Measurements from ENCODE around the gene KIF13A. TPM values are rescaled to one million over a fixed set of nuclear protein-coding genes. Genes with fewer than 3 reads are reported as not detected.
"Not testable (repeated sequence)": the region's sequence is repeated elsewhere in the genome, so short reads cannot be mapped to it uniquely, and the experiment has no call there.

The KIF13A gene
- total RNA-seq, 1 donor from 2014 or later = 43.0 TPM

- no peak for DNase-seq (ENCODE audit: extremely low spot score in 2 of 2)
- TF ChIP-seq POLR2AphosphoS5 (IDR thresholded peaks at IDR 0.05; ENCODE audit: insufficient read depth in 1 of 2, low read depth in 1 of 2) (no peak), POLR2A (IDR thresholded peaks at IDR 0.05) (no peak), CTCF (IDR thresholded peaks at IDR 0.05) (no peak)
- intact Hi-C loops (cut with DNase I) = no loop called here
These were observed 93.2 kb downstream of the KIF13A start for GRCh38 chr6:17894191-17894590.

GRCh38 chr6:17892097-17892686 lies 95.2 kb downstream of the KIF13A start:
- Histone ChIP-seq H3K36me3 (peaks cover 0 to 26% of the 10 kb centered on the region in 2 donors), H3K4me3 (no peak overlapping the region), H3K4me1 (no peaks in the 10 kb centered on the region), H3K9me3 (peaks cover 9% of the 10 kb centered on the region), H3K27me3 (no peaks in the 10 kb centered on the region), H3K27ac (no peak overlapping the region)
- DNase-seq (ENCODE audit: extremely low spot score in 2 of 2) = no peak
- no peak for TF ChIP-seq POLR2AphosphoS5 (IDR thresholded peaks at IDR 0.05; ENCODE audit: insufficient read depth in 1 of 2, low read depth in 1 of 2)
- intact Hi-C loops (cut with DNase I) = no loop called here

More at GRCh38 chr6:17894191-17894590, 93.2 kb downstream of the KIF13A start:
- Histone ChIP-seq H3K27ac (no peak overlapping the region), H3K4me1 (peaks cover under 1% of the 10 kb centered on the region), H3K9me3 (peaks cover 9% of the 10 kb centered on the region), H3K4me3 (no peak overlapping the region), H3K27me3 (no peaks in the 10 kb centered on the region), H3K36me3 (peaks cover 0 to 28% of the 10 kb centered on the region in 2 donors)

GRCh38 chr6:17890309-17890708 lies 97.1 kb downstream of the KIF13A start:
- peaks cover 0 to 8% of the 10 kb centered on the region in 2 donors for H3K36me3 ChIP-seq
- no peak overlapping the region for H3K4me3 ChIP-seq
- H3K27ac ChIP-seq = no peak overlapping the region
- intact Hi-C loops (cut with DNase I) = no loop called here
- peaks cover 7% of the 10 kb centered on the region for H3K9me3 ChIP-seq
- H3K27me3 ChIP-seq = no peaks in the 10 kb centered on the region
- TF ChIP-seq CTCF (IDR thresholded peaks at IDR 0.05) (no peak), POLR2A (IDR thresholded peaks at IDR 0.05) (no peak), POLR2AphosphoS5 (IDR thresholded peaks at IDR 0.05; ENCODE audit: insufficient read depth in 1 of 2, low read depth in 1 of 2) (no peak)
- no peak for DNase-seq (ENCODE audit: extremely low spot score in 2 of 2)
- peaks cover 17% of the 10 kb centered on the region for H3K4me1 ChIP-seq

GRCh38 chr6:17889777-17890176 lies 97.7 kb downstream of the KIF13A start:
- H3K27me3 ChIP-seq; H3K36me3 ChIP-seq; intact Hi-C loops (cut with DNase I); H3K9me3 ChIP-seq; H3K4me3 ChIP-seq; DNase-seq (ENCODE audit: extremely low spot score in 2 of 2); H3K27ac ChIP-seq: not testable (repeated sequence)
- H3K4me1 ChIP-seq = peaks cover 22% of the 10 kb centered on the region

GRCh38 chr6:17886891-17887290 lies 100.5 kb downstream of the KIF13A start:
- DNase-seq (ENCODE audit: extremely low spot score in 2 of 2) = no peak
- intact Hi-C loops (cut with DNase I) = no loop called here

More at GRCh38 chr6:17886891-17887290, 100.5 kb downstream of the KIF13A start:
- no peak for TF ChIP-seq POLR2A (IDR thresholded peaks at IDR 0.05)
- TF ChIP-seq CTCF (IDR thresholded peaks at IDR 0.05) = no peak
- TF ChIP-seq POLR2AphosphoS5 (IDR thresholded peaks at IDR 0.05; ENCODE audit: insufficient read depth in 1 of 2, low read depth in 1 of 2) = no peak
- Histone ChIP-seq H3K36me3 (no peaks in the 10 kb centered on the region), H3K4me3 (no peak overlapping the region), H3K9me3 (no peaks in the 10 kb centered on the region), H3K27me3 (no peaks in the 10 kb centered on the region), H3K4me1 (peaks cover 30% of the 10 kb centered on the region), H3K27ac (no peak overlapping the region)

Data from vagina (tissue), 2 donors.